Mesodermal cell (in vitro differentiated cells): Measurements from ENCODE around the gene TOX2.

Source experiments
- H3K27ac ChIP-seq: 2 replicates; pipeline ENCODE4 v1.7.0; 2013; ENCODE audit warnings: mild to moderate bottlenecking, low read depth, low read length, moderate library complexity; ENCODE audit not compliant: severe bottlenecking
- H3K36me3 ChIP-seq: 2 replicates; pipeline ENCODE4 v1.7.1; 2013; ENCODE audit warnings: mild to moderate bottlenecking, low read length, moderate library complexity; ENCODE audit not compliant: control insufficient read depth, insufficient read depth
- H3K4me1 ChIP-seq: one replicate; pipeline ENCODE4 v1.7.1; 2013; ENCODE audit warnings: mild to moderate bottlenecking, low read length; ENCODE audit not compliant: insufficient read depth, control insufficient read depth, poor library complexity, severe bottlenecking
- H3K4me3 ChIP-seq: 2 replicates; pipeline ENCODE4 v1.7.0; 2013; ENCODE audit warnings: low read length, control low read depth, mild to moderate bottlenecking; ENCODE audit not compliant: insufficient read depth, poor library complexity, severe bottlenecking; ENCODE audit errors: extremely low read depth
- H3K9me3 ChIP-seq: 2 replicates; pipeline ENCODE4 v1.7.1; 2013; ENCODE audit warnings: mild to moderate bottlenecking, low read length, moderate library complexity; ENCODE audit not compliant: control insufficient read depth
- WGBS, 2 experiments: methylation state at CpG; one replicate each; pipeline ENCODE4 v1.1.5; 2013; ENCODE audit warnings: missing lambda C conversion rate in 2 of 2; ENCODE audit not compliant: insufficient coverage in 2 of 2; 5-methylcytosine and 5-hydroxymethylcytosine counted together

TOX2 gene

GRCh38 chr20:44050925-44051660 is 136.4 kb downstream of the TOX2 start:
- no peak overlapping the region for H3K27ac ChIP-seq
- peaks cover 3% of the 10 kb centered on the region for H3K36me3 ChIP-seq
- no peaks in the 10 kb centered on the region for H3K9me3 ChIP-seq
- H3K4me3 ChIP-seq, result no peak overlapping the region
- WGBS, 2 experiments, result 92 to 95% methylated on average over 22 to 24 of the region's 25 CpGs
- H3K4me1 ChIP-seq, result no peaks in the 10 kb centered on the region

GRCh38 chr20:44051661-44052000 is 137.0 kb downstream of the TOX2 start:
- H3K27ac ChIP-seq, result no peak overlapping the region
- peaks cover 3% of the 10 kb centered on the region for H3K36me3 ChIP-seq
- no peak overlapping the region for H3K4me3 ChIP-seq
- no peaks in the 10 kb centered on the region for H3K4me1 ChIP-seq
- 95 to 100% methylated on average over 3 to 6 of the region's 9 CpGs for WGBS, 2 experiments
- no peaks in the 10 kb centered on the region for H3K9me3 ChIP-seq

DNA sequence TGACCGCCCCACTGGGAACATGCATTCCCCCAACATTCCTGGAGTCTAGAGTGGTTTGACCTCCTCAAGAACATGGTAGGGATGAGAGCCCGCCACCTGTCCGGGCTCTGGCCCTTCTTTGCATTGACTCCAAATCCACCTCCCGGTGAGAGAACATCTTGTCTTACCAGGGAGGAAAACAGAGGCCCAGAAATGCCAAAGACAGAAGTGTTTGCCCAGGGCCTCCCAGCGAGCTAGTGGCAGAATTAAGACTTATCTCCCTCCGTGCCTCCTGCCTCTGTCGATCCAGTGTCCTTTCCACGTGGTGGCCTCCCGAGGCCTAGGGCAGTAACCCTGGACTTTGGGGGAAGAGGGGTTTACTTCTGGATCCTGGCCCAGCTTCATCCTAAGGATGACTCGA is 137.5 kb downstream of the TOX2 start:
- H3K9me3 ChIP-seq, result no peaks in the 10 kb centered on the region
- H3K36me3 ChIP-seq, result peaks cover 3% of the 10 kb centered on the region
- H3K27ac ChIP-seq, result no peak overlapping the region
- no peaks in the 10 kb centered on the region for H3K4me1 ChIP-seq
- H3K4me3 ChIP-seq, result no peak overlapping the region
- WGBS, 2 experiments, result 76 to 80% methylated on average over 8 to 9 of the region's 10 CpGs

DNA sequence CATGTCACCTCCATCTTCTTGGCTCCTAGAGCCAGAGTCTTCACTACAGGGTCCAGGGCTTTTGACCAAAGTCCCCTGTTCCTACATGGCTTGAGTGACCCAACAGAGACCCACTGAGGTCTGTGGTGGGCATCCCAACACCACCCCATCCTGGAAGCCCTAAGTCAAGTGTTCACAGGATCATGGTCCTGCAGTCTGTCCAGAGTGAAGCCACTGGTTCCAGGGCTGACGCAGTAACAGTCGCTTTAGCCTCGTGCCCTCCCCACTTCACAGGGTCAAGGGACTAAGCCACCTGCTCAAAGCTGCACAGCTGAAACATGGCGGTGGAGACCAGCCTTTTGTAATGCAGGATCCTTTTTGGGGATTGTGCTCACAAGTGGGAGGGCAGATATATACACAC is 138.4 kb downstream of the TOX2 start:
- Histone ChIP-seq H3K9me3 (no peaks in the 10 kb centered on the region), H3K36me3 (peaks cover 3% of the 10 kb centered on the region), H3K4me3 (no peak overlapping the region), H3K27ac (no peak overlapping the region), H3K4me1 (no peaks in the 10 kb centered on the region)
- 94 to 100% methylated on average over 3 of the region's 4 CpGs for WGBS, 2 experiments

DNA sequence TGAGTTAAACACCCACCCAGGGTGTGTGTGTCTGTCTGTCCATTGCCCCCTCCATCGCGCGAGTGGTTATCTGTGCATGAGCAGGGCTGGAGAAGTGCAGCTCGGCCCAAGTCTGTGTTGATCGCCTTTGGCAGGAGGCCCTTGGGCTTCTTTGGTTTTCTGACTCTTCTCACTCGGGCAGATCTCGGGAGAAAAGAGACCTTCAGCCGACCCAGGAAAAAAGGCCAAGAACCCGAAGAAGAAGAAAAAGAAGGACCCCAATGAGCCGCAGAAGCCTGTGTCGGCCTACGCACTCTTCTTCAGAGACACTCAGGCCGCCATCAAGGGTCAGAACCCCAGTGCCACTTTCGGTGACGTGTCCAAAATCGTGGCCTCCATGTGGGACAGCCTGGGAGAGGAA is 139.5 kb downstream of the TOX2 start:
- no peaks in the 10 kb centered on the region for H3K9me3 ChIP-seq
- no peak overlapping the region for H3K4me3 ChIP-seq
- no peaks in the 10 kb centered on the region for H3K4me1 ChIP-seq
- WGBS, 2 experiments, result 90 to 92% methylated on average over 16 of the region's 16 CpGs
- peaks cover 3% of the 10 kb centered on the region for H3K36me3 ChIP-seq
- H3K27ac ChIP-seq, result no peak overlapping the region

DNA sequence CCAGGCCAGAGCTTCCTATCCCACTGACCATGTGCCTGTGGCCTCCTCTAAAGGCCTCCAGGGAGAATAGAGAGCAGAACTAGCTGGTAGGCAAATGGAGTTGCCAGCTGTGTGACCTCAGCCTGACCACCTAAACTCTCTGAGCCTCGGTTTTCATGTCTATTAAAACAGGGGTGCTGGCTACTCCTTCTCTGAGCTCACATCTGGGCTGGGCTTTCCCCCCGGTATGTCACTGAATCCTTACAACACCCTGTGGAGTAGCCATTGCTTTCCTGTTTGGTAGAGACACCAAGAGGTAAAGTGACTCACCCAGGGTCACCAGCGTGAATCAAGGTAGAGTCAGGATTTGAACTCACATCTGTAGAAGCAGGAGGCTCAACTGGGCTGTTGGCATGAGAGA is 140.2 kb downstream of the TOX2 start:
- no peaks in the 10 kb centered on the region for H3K9me3 ChIP-seq
- WGBS, 2 experiments, result 83 to 84% methylated on average over 3 of the region's 3 CpGs
- peaks cover 3% of the 10 kb centered on the region for H3K36me3 ChIP-seq
- H3K4me1 ChIP-seq, result no peaks in the 10 kb centered on the region
- no peak overlapping the region for H3K27ac ChIP-seq
- H3K4me3 ChIP-seq, result no peak overlapping the region

DNA sequence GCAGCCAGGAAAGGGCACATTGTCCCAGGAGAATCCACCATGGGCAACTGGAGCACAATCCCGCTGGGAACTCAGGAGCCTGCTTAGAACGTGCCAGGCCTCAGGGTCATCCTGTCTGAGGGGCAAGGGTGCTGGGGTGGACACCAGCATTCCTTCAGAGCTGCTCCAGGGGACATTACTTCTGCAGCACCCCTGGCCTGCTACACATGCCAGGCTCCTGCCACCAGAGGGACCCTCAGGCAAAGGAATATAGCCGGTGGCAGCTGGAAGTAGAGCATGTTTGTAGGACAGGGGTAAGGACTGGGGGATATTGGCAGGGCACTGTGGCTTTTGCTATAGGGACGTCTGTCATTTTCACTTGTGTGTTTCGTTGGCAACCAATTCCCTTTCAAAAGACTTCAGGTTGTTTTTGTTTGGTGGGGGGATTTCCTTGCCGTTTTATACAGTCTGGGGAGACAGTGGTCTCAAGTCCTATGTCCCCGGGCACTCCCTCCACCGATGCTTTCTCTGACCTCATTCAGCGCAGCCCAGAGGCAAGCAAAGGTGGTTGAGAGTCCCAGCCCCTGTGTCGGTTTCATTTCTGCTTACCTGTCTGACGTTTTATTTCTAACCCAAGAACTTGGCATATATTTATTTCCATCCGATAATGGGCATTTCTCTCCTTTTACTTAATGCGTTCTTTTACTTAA is 141.5 kb downstream of the TOX2 start:
- H3K9me3 ChIP-seq, result no peaks in the 10 kb centered on the region
- H3K4me3 ChIP-seq, result no peak overlapping the region
- no peak overlapping the region for H3K27ac ChIP-seq
- no peaks in the 10 kb centered on the region for H3K4me1 ChIP-seq
- 71 to 80% methylated on average over 9 to 11 of the region's 13 CpGs for WGBS, 2 experiments
- peaks cover 3% of the 10 kb centered on the region for H3K36me3 ChIP-seq

DNA sequence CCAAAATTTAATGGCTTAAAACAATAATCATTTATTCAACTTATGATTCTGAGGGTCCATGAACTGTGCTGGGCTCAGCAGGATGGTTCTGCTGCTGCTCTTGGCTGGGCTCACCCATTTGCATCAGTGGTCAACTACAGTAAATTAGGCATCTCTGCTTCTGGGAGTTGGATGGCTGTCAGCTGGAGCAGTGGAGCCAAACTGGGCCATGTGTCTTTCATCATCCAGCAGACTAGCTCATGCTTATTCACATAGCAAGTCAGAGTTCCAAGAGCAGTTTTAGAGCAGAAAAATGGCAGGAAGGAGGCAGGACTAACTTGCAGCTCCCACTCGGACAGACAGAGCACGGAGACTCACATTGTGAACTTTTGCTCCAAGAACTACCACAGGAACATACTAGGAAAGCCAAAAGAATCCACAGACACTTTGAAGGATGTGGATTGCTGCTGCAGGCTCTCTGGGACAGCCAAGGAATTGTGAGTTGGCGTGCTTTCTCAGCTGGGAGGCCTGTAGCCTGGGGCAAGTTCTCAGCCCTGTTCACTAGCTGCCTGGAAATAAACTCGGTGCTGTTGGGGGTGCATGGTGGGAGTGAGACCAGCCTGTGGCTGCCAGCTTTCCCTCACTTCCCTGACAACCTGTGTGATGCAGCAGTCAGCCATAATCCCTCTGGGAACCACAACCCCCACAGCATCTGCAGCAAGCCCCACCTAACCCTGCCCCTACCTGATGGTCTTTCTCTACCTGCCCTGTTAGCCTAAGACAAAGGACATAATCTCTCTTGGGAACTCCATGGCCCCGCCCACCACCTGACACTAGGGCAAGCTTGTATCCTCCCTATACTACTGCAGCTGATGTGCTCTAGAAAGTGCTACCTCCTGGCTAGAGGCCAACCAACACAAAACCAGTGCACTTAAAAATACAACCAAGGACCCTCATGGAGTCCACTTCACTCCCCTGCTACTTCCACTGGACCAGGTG is 143.3 kb downstream of the TOX2 start:
- Histone ChIP-seq H3K4me1 (no peaks in the 10 kb centered on the region), H3K4me3 (no peak overlapping the region), H3K9me3 (no peaks in the 10 kb centered on the region), H3K36me3 (peaks cover 3% of the 10 kb centered on the region), H3K27ac (no peak overlapping the region)
- 84 to 100% methylated on average over 3 to 5 of the region's 5 CpGs for WGBS, 2 experiments

- 90 to 95% methylated on average over 11 to 14 of the region's 17 CpGs for WGBS, 2 experiments
- H3K9me3 ChIP-seq, result no peaks in the 10 kb centered on the region
Observed at GRCh38 chr20:44064501-44065400, 150.1 kb downstream of the TOX2 start.

More at GRCh38 chr20:44064501-44065400, 150.1 kb downstream of the TOX2 start:
- H3K27ac ChIP-seq, result no peak overlapping the region
- H3K36me3 ChIP-seq, result no peaks in the 10 kb centered on the region
- no peak overlapping the region for H3K4me3 ChIP-seq
- H3K4me1 ChIP-seq, result no peaks in the 10 kb centered on the region
